Endothelial cell of umbilical vein (primary cell): ENCODE results near the gene ICE2. TPM values are rescaled to one million over a fixed set of nuclear protein-coding genes. Genes with fewer than 3 reads are reported as not detected.

Experiments
- BruUV-seq: library from RNA; stranded (reverse); fragments of 400-500 nt; replicated peaks from 2 replicates; lab custom pipeline; 2021; lab: Mats Ljungman, UMichigan
- CTCF ChIA-PET: fragments of 300-600, 350-600 bp; sonication (Branson Sonifier 250); formaldehyde crosslinking; loops from one replicate; lab custom pipeline; 2021; ENCODE audit warnings: antibody characterized with exemption, inconsistent platforms; lab: Charles Lee
- POLR2A ChIA-PET: fragments of 300-600, 350-600 bp; sonication (Branson Sonifier 250); formaldehyde crosslinking; loops from one replicate; lab custom pipeline; 2021; ENCODE audit warnings: antibody characterized with exemption, inconsistent platforms; lab: Charles Lee
- DNase-seq: peaks from one replicate; pipeline ENCODE4 v3.0.0-alpha.2; 2011; ENCODE audit warnings: low read depth, low spot score
- FAIRE-seq: peaks from 2 replicates; lab custom pipeline; 2011; peaks lifted over from hg19 to GRCh38; lab: Jason Lieb, UNC
- H2AFZ ChIP-seq: 2 replicates; pipeline ENCODE4 v1.6.0; 2012; ENCODE audit warnings: low read depth, low read length, control low read depth, inconsistent platforms
- H3K27ac ChIP-seq: 2 replicates; pipeline ENCODE4 v1.5.1; 2011; ENCODE audit warnings: low read depth, mild to moderate bottlenecking, control low read depth, low read length, moderate library complexity; ENCODE audit not compliant: insufficient read depth
- H3K27me3 ChIP-seq, 2 experiments: 2 replicates each; pipeline versions ENCODE4 v1.6.0 to v1.6.1; 2011; ENCODE audit warnings: low read length in 2 of 2, mixed read lengths in 1 of 2; ENCODE audit not compliant: control insufficient read depth in 2 of 2, insufficient read depth in 2 of 2
- H3K36me3 ChIP-seq, 2 experiments: 2 replicates in 1 of 2; 3 replicates in 1 of 2; pipeline ENCODE4 v1.5.1; 2011; ENCODE audit warnings: low read length in 2 of 2, mild to moderate bottlenecking in 1 of 2, moderate library complexity in 1 of 2; ENCODE audit not compliant: control insufficient read depth in 2 of 2, insufficient read depth in 2 of 2; ENCODE audit errors: extremely low read depth in 1 of 2
- H3K4me1 ChIP-seq: 3 replicates; pipeline ENCODE4 v1.5.1; 2011; ENCODE audit warnings: mild to moderate bottlenecking, low read length; ENCODE audit not compliant: control insufficient read depth, insufficient read depth; ENCODE audit errors: extremely low read depth
- H3K4me2 ChIP-seq: 2 replicates; pipeline ENCODE4 v1.6.1; 2011; ENCODE audit warnings: low read length, control low read depth, mixed read lengths; ENCODE audit not compliant: insufficient read depth
- H3K4me3 ChIP-seq, 3 experiments: fragments of 200-600 bp in 1 of 3; sonication (generic), shearing (Covaris generic) in 1 of 3; replicated peaks in 1 of 3; 2 replicates each; pipeline ENCODE4 v1.5.1; 2011 to 2016; ENCODE audit warnings: control low read depth in 3 of 3, low read length in 3 of 3, mild to moderate bottlenecking in 2 of 3, inconsistent platforms in 1 of 3, low read depth in 1 of 3, moderate library complexity in 1 of 3; ENCODE audit not compliant: insufficient read depth in 1 of 3
- H3K79me2 ChIP-seq: 2 replicates; pipeline ENCODE4 v1.6.0; 2012; ENCODE audit warnings: low read length, inconsistent platforms; ENCODE audit not compliant: control insufficient read depth, insufficient read depth
- H3K9ac ChIP-seq: replicated peaks from 2 replicates; pipeline ENCODE3; 2011; ENCODE audit warnings: low read length, control low read depth; ENCODE audit not compliant: insufficient read depth; ENCODE audit errors: extremely low read depth
- H3K9me1 ChIP-seq: replicated peaks from 3 replicates; pipeline ENCODE4 v1.6.0; 2011; ENCODE audit warnings: mild to moderate bottlenecking, low read length; ENCODE audit not compliant: control insufficient read depth, insufficient read depth; ENCODE audit errors: extremely low read depth
- H3K9me3 ChIP-seq: replicated peaks from 2 replicates; pipeline ENCODE4 v1.5.1; 2012; ENCODE audit warnings: low read length, inconsistent platforms; ENCODE audit not compliant: control insufficient read depth, insufficient read depth
- H4K20me1 ChIP-seq: replicated peaks from 2 replicates; pipeline ENCODE3; 2011; ENCODE audit warnings: mild to moderate bottlenecking, low read length; ENCODE audit not compliant: control insufficient read depth, insufficient read depth; ENCODE audit errors: extremely low read depth
- EZH2 ChIP-seq: IDR thresholded peaks from 2 replicates; pipeline ENCODE4 v1.6.1; 2012; ENCODE audit warnings: borderline replicate concordance, low read depth, mild to moderate bottlenecking, moderate library complexity, low read length, inconsistent platforms; ENCODE audit not compliant: severe bottlenecking
- JUN ChIP-seq: IDR thresholded peaks from 2 replicates; pipeline ENCODE4 v1.6.1; 2011; ENCODE audit warnings: borderline replicate concordance, low read depth; ENCODE audit not compliant: insufficient read length, insufficient read depth
- MYC ChIP-seq: IDR thresholded peaks from one replicate; pipeline ENCODE4 v1.6.1; 2011; ENCODE audit warnings: mild to moderate bottlenecking, low read depth, low read length
- POLR2A ChIP-seq: IDR thresholded peaks from 2 replicates; pipeline ENCODE4 v1.6.1; 2012; ENCODE audit warnings: low read depth, mild to moderate bottlenecking, control low read depth, low read length
- POLR2AphosphoS5 ChIP-seq: IDR thresholded peaks from 2 replicates; pipeline ENCODE4 v1.6.1; 2012; ENCODE audit warnings: low read depth, mild to moderate bottlenecking, control low read depth, low read length, moderate library complexity; ENCODE audit not compliant: insufficient read depth
- dilution Hi-C: fragments of 300-500 bp; cut with MboI; formaldehyde crosslinking; loops from one replicate; pipeline ENCODE4 v1.15.0; 2019; ENCODE audit warnings: low sequenced_read_pairs; ENCODE audit not compliant: extremely low pct_ligation_motif_present
- intact Hi-C: fragments of 100-400 bp; cut with micrococcal nuclease; formaldehyde crosslinking; loops from one replicate; pipeline ENCODE4 v1.10.0; 2022
- polyA plus RNA-seq, 4 experiments: library from polyadenylated mRNA; depleted of rRNA in 3 of 4; stranded (reverse) in 3 of 4; unstranded in 1 of 4; fragments of >200 nt; gene quantifications; 2 replicates each; pipeline versions ENCODE4 v1.2.1 to v1.2.3, GENCODE V29; 2011 to 2012; ENCODE audit warnings: missing spikeins in 1 of 4
- total RNA-seq: library from RNA; stranded (reverse); gene quantifications from 2 replicates; pipeline ENCODE4 v1.2.3, GENCODE V29; 2021
- TF ChIP-seq, protein P1 (sequence below): IDR thresholded peaks from 2 replicates; pipeline ENCODE4 v1.6.1; 2011; ENCODE audit not compliant: insufficient read depth, insufficient read length
- TF ChIP-seq, protein P2 (sequence below), 2 donors: IDR thresholded peaks; 1 replicate in 1 of 2; 2 replicates in 1 of 2; pipeline ENCODE4 v1.5.1; 2011; ENCODE audit warnings: low read length in 2 of 2, mild to moderate bottlenecking in 2 of 2, moderate library complexity in 2 of 2, control low read depth in 1 of 2, inconsistent platforms in 1 of 2, low read depth in 1 of 2; ENCODE audit not compliant: insufficient read depth in 1 of 2; ENCODE audit errors: extremely low read depth in 1 of 2

Gene ICE2
- total and polyA plus RNA-seq, 2 donors (not counting 3 experiments of a cell fraction or from before 2014, with no cell fraction given) = 22.1 to 57.0 TPM

DNA sequence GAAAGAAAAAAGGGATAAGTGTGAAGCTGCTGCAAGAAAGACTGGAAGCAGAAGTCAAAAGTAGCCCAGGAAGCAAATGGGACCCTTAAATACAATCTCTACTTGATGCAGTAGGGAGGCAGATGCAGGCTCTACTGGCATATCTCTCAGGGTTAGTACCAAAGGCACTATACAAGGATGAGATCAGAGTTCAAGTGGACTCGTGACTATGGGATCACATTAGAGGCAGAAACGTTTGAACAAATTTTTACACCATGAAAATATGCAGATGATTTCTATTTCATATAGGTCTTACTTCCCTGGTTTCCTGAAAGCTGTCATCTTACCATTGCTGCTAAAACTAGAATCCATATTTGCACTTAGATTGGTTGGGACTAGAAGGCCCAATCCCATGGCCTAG, 53.5 kb downstream of the ICE2 start:
- Histone ChIP-seq H3K4me1 (peaks cover 42% of the 10 kb centered on the region), H2AFZ (no peak overlapping the region), H3K4me3 (no peak overlapping the region), H3K9ac (no peak overlapping the region), H3K4me2 (no peak overlapping the region), H3K79me2 (no peaks in the 10 kb centered on the region), H4K20me1 (no peaks in the 10 kb centered on the region), H3K27me3 (no peaks in the 10 kb centered on the region), H3K9me1 (no peaks in the 10 kb centered on the region), H3K27ac (no peak overlapping the region), H3K36me3 (no peaks in the 10 kb centered on the region), H3K9me3 (no peaks in the 10 kb centered on the region)
- DNase-seq (no peak), FAIRE-seq (no peak)
- no peak for TF ChIP-seq JUN
- TF ChIP-seq POLR2AphosphoS5 = no peak
- TF ChIP-seq, protein P1, sequence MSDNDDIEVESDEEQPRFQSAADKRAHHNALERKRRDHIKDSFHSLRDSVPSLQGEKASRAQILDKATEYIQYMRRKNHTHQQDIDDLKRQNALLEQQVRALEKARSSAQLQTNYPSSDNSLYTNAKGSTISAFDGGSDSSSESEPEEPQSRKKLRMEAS = no peak
- TF ChIP-seq POLR2A = no peak
- TF ChIP-seq, protein P2, sequence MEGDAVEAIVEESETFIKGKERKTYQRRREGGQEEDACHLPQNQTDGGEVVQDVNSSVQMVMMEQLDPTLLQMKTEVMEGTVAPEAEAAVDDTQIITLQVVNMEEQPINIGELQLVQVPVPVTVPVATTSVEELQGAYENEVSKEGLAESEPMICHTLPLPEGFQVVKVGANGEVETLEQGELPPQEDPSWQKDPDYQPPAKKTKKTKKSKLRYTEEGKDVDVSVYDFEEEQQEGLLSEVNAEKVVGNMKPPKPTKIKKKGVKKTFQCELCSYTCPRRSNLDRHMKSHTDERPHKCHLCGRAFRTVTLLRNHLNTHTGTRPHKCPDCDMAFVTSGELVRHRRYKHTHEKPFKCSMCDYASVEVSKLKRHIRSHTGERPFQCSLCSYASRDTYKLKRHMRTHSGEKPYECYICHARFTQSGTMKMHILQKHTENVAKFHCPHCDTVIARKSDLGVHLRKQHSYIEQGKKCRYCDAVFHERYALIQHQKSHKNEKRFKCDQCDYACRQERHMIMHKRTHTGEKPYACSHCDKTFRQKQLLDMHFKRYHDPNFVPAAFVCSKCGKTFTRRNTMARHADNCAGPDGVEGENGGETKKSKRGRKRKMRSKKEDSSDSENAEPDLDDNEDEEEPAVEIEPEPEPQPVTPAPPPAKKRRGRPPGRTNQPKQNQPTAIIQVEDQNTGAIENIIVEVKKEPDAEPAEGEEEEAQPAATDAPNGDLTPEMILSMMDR (IDR thresholded peaks at IDR 0.05; ENCODE audit: extremely low read depth in 1 of 2, insufficient read depth in 1 of 2, low read depth in 1 of 2, low read length in 2 of 2) = no peak
- TF ChIP-seq EZH2 = no peak
- TF ChIP-seq MYC = no peak
- BruUV-seq = no TSS peak
- ChIA-PET POLR2A (no interaction called here), CTCF (no interaction called here)
- intact Hi-C loops (no loop called here), dilution Hi-C loops (no loop called here)
